GM18867 (cell line): ENCODE results near the gene ARAP1.

Experiments used
- ATAC-seq: cut with Tn5 transposase; IDR thresholded peaks from one replicate; pipeline ENCODE4 v1.9.1; 2021; ENCODE audit warnings: mild to moderate bottlenecking, moderate library complexity; ENCODE audit not compliant: unreplicated experiment

ARAP1 gene

GRCh38 chr11:72780296-72781062 lies 28.3 kb upstream of the ARAP1 start:
- ATAC-seq = no peak

GRCh38 chr11:72779495-72780128 lies 27.4 kb upstream of the ARAP1 start:
- ATAC-seq = no peak

- no peak for ATAC-seq
Observed at GRCh38 chr11:72778535-72779494, 26.6 kb upstream of the ARAP1 start.

- no peak for ATAC-seq
Observed at GRCh38 chr11:72777755-72778278, 25.6 kb upstream of the ARAP1 start.

- no peak for ATAC-seq
Observed at GRCh38 chr11:72776844-72777754, 24.9 kb upstream of the ARAP1 start.

- ATAC-seq = no peak
Observed at GRCh38 chr11:72776117-72776843, 24.1 kb upstream of the ARAP1 start.

GRCh38 chr11:72775288-72776110 lies 23.3 kb upstream of the ARAP1 start:
- ATAC-seq = no peak

GRCh38 chr11:72774499-72774898 lies 22.3 kb upstream of the ARAP1 start:
- ATAC-seq = no peak

GRCh38 chr11:72773696-72774095 lies 21.5 kb upstream of the ARAP1 start:
- no peak for ATAC-seq

GRCh38 chr11:72773291-72773690 lies 21.1 kb upstream of the ARAP1 start:
- ATAC-seq = no peak

GRCh38 chr11:72772059-72772458 lies 19.9 kb upstream of the ARAP1 start:
- ATAC-seq = no peak

- no peak for ATAC-seq
Observed at GRCh38 chr11:72771507-72771906, 19.3 kb upstream of the ARAP1 start.

GRCh38 chr11:72770799-72771198 lies 18.6 kb upstream of the ARAP1 start:
- ATAC-seq = no peak

GRCh38 chr11:72769680-72770079 lies 17.5 kb upstream of the ARAP1 start:
- no peak for ATAC-seq

- ATAC-seq = no peak
Observed at GRCh38 chr11:72768581-72768980, 16.4 kb upstream of the ARAP1 start.

- no peak for ATAC-seq
Observed at GRCh38 chr11:72767203-72768062, 15.2 kb upstream of the ARAP1 start.

GRCh38 chr11:72766152-72766902 lies 14.1 kb upstream of the ARAP1 start:
- ATAC-seq = no peak
